Tracheal epithelial cell (primary cell): Measurements from ENCODE around the gene SLX1B. TPM values are rescaled to one million over a fixed set of nuclear protein-coding genes. Genes with fewer than 3 reads are reported as not detected.

Experiments
- total RNA-seq: library from RNA; depleted of rRNA; stranded (reverse); fragments of >200 nt; gene quantifications from 2 replicates; pipeline ENCODE4 v1.2.1, GENCODE V29; 2014

Gene SLX1B
- 18.8 and 23.4 TPM in 2 replicates for total RNA-seq

GRCh38 chr16:29454269-29454668 is at the start of gene SLX1B, which contains the start of gene BOLA2:
Gene SLX1B (plus strand): TSS chr16:29454533.
Gene BOLA2 (minus strand): TSS chr16:29454351. CDS start chr16:29454253, 98 bp downstream.

GRCh38 chr16:29459706-29460646 is 5.6 kb downstream of the SLX1B start, which contains the start of gene SULT1A4:
Gene SULT1A4 (plus strand): TSS chr16:29459913. CDS start chr16:29461386, 1,473 bp downstream.

GRCh38 chr16:29506308-29506707 is 52.0 kb downstream of the SLX1B start, which contains the start of gene NPIPB12:
Gene NPIPB12 (minus strand): TSS chr16:29506408.

Other genes starting within 250 kb of the SLX1B start
- under 0.01 and 0.21 TPM in 2 replicates for gene NPIPB11, start 47.8 kb upstream of the SLX1B start, total RNA-seq
- gene BOLA2, start 182 bp upstream of the SLX1B start, total RNA-seq: 41.2 and 47.5 TPM in 2 replicates
- gene SULT1A4, start 5.4 kb downstream of the SLX1B start, total RNA-seq: 1.9 TPM in 1 of 2 replicates, not detected in the other
- 8.2 and 20.5 TPM in 2 replicates for gene NPIPB12, start 51.9 kb downstream of the SLX1B start, total RNA-seq
- gene SPN, start 208.7 kb downstream of the SLX1B start, total RNA-seq: not detected in 2 replicates
- 0.21 and 54.5 TPM in 2 replicates for gene QPRT, start 224.6 kb downstream of the SLX1B start, total RNA-seq